Esophagus squamous epithelium (tissue), 4 donors: ENCODE data around the gene ACSL5.

Experiments
- CTCF ChIP-seq, 6 experiments: fragments of 450-650 bp in 4 of 6; fragments of 200-600 bp in 2 of 6; sonication (generic) in 2 of 6; IDR thresholded peaks; one replicate each; pipeline ENCODE4 v1.5.1; 2016 to 2019; ENCODE audit warnings: antibody characterized with exemption in 6 of 6, mild to moderate bottlenecking in 4 of 6, moderate library complexity in 4 of 6
- POLR2A ChIP-seq, 4 donors: fragments of 450-650 bp; IDR thresholded peaks; one replicate each; pipeline ENCODE4 v1.6.1; 2017; ENCODE audit warnings: antibody characterized with exemption in 4 of 4, mild to moderate bottlenecking in 4 of 4, moderate library complexity in 3 of 4

- TF ChIP-seq CTCF (IDR thresholded peaks at IDR 0.05) = no peak
- TF ChIP-seq POLR2A (IDR thresholded peaks at IDR 0.05) = no peak
Measured at GRCh38 chr10:112454910-112455779, 81.2 kb downstream of the ACSL5 start.
